Tibial nerve (tissue), 4 donors: Measurements from ENCODE around the gene ZBTB7C. TPM values are rescaled to one million over a fixed set of nuclear protein-coding genes. Genes with fewer than 3 reads are reported as not detected.

ENCODE experiments used
- DNase-seq, 2 donors: peaks; one replicate each; pipeline ENCODE4 v3.0.0-alpha.2; 2019; ENCODE audit warnings: low spot score in 2 of 2
- H3K27ac ChIP-seq, 4 donors: fragments of 200-600 bp; sonication (generic) in 3 of 4; one replicate each; pipeline ENCODE4 v1.5.1; 2017 to 2019; ENCODE audit warnings: mild to moderate bottlenecking in 1 of 4
- H3K27me3 ChIP-seq, 2 donors: fragments of 200-600 bp; sonication (generic) in 1 of 2; one replicate each; pipeline versions ENCODE4 v1.5.1 to v1.6.0; 2017 to 2019
- H3K36me3 ChIP-seq, 3 donors: fragments of 200-600 bp; sonication (generic); one replicate each; pipeline ENCODE4 v1.5.1; 2018 to 2019
- H3K4me1 ChIP-seq, 4 donors: fragments of 200-600 bp; sonication (generic) in 3 of 4; one replicate each; pipeline ENCODE4 v1.5.1; 2017 to 2019
- H3K4me3 ChIP-seq, 4 donors: fragments of 200-600 bp; sonication (generic) in 3 of 4; one replicate each; pipeline ENCODE4 v1.5.1; 2017 to 2019; ENCODE audit warnings: mild to moderate bottlenecking in 1 of 4, moderate library complexity in 1 of 4
- H3K9me3 ChIP-seq, 4 donors: fragments of 200-600 bp; sonication (generic) in 3 of 4; one replicate each; pipeline ENCODE4 v1.5.1; 2017 to 2019
- CTCF ChIP-seq, 5 experiments: fragments of 200-600 bp in 3 of 5; fragments of 450-650 bp in 2 of 5; sonication (generic) in 3 of 5; IDR thresholded peaks; one replicate each; pipeline ENCODE4 v1.5.1; 2016 to 2019; ENCODE audit warnings: antibody characterized with exemption in 5 of 5, mild to moderate bottlenecking in 3 of 5, moderate library complexity in 2 of 5
- EP300 ChIP-seq, 2 donors: sonication (generic); formaldehyde crosslinking; IDR thresholded peaks; one replicate each; pipeline ENCODE4 v1.6.1; 2017; ENCODE audit warnings: antibody characterized with exemption in 2 of 2, mild to moderate bottlenecking in 1 of 2
- POLR2A ChIP-seq, 2 donors: fragments of 450-650 bp; IDR thresholded peaks; one replicate each; pipeline ENCODE4 v1.6.1; 2017; ENCODE audit warnings: antibody characterized with exemption in 2 of 2, mild to moderate bottlenecking in 2 of 2, moderate library complexity in 2 of 2
- WGBS, 2 donors: methylation state at CpG; one replicate each; pipeline ENCODE4 v1.1.5; 2018; 5-methylcytosine and 5-hydroxymethylcytosine counted together
- total RNA-seq, 4 donors: library from RNA; depleted of rRNA; stranded (reverse); fragments of >200 nt; gene quantifications; one replicate each; pipeline ENCODE4 v1.1.0, GENCODE V29; 2016

Gene ZBTB7C
- total RNA-seq, 4 donors from 2014 or later, result 24.6 to 95.0 (median 75.3) TPM

- no peak for TF ChIP-seq EP300 (IDR thresholded peaks at IDR 0.05)
- TF ChIP-seq POLR2A (IDR thresholded peaks at IDR 0.05), result no peak
- no peak for TF ChIP-seq CTCF (IDR thresholded peaks at IDR 0.05)
- no peak for DNase-seq
- Histone ChIP-seq H3K36me3 (no peaks in the 10 kb centered on the region), H3K4me1 (peaks cover 0 to 84% (median 18%) of the 10 kb centered on the region in 4 donors), H3K27me3 (no peaks in the 10 kb centered on the region), H3K4me3 (no peak overlapping the region), H3K27ac (peak overlapping the region in 1 of 4 donors; percentile 87), H3K9me3 (no peaks in the 10 kb centered on the region)
- 48 to 61% methylated on average over 3 of the region's 3 CpGs for WGBS, 2 donors
Observed at GRCh38 chr18:48163738-48164115, 245.5 kb downstream of the ZBTB7C start.

GRCh38 chr18:48162956-48163737 lies 246.0 kb downstream of the ZBTB7C start:
- Histone ChIP-seq H3K4me3 (no peak overlapping the region), H3K36me3 (no peaks in the 10 kb centered on the region), H3K27ac (peak overlapping the region in 2 of 4 donors; percentile 87), H3K9me3 (no peaks in the 10 kb centered on the region), H3K27me3 (no peaks in the 10 kb centered on the region), H3K4me1 (peaks cover 0 to 83% (median 18%) of the 10 kb centered on the region in 4 donors)
- TF ChIP-seq EP300 (IDR thresholded peaks at IDR 0.05) (no peak), CTCF (IDR thresholded peaks at IDR 0.05) (no peak), POLR2A (IDR thresholded peaks at IDR 0.05) (no peak)
- 81 to 84% methylated on average over 5 of the region's 5 CpGs for WGBS, 2 donors
- no peak for DNase-seq

GRCh38 chr18:48161911-48162698 lies 247.1 kb downstream of the ZBTB7C start:
- Histone ChIP-seq H3K27me3 (no peaks in the 10 kb centered on the region), H3K4me3 (peak overlapping the region; percentile 45 to 61 (median 58)), H3K4me1 (peaks cover 0 to 75% (median 17%) of the 10 kb centered on the region in 4 donors), H3K36me3 (no peaks in the 10 kb centered on the region), H3K27ac (peak overlapping the region; percentile 54 to 87 (median 86)), H3K9me3 (no peaks in the 10 kb centered on the region)
- DNase-seq, result no peak
- 12 to 63% methylated on average over 3 to 21 of the region's 38 CpGs for WGBS, 2 donors
- TF ChIP-seq EP300 (IDR thresholded peaks at IDR 0.05), result no peak
- TF ChIP-seq POLR2A (IDR thresholded peaks at IDR 0.05), result no peak
- TF ChIP-seq CTCF (IDR thresholded peaks at IDR 0.05), result no peak

GRCh38 chr18:48161191-48161910 lies 247.8 kb downstream of the ZBTB7C start:
- 3 to 5% methylated on average over 17 to 23 of the region's 53 CpGs for WGBS, 2 donors
- peak overlapping the region; percentile 45 to 61 (median 58) for H3K4me3 ChIP-seq
- peaks cover 0 to 67% (median 15%) of the 10 kb centered on the region in 4 donors for H3K4me1 ChIP-seq
- TF ChIP-seq EP300 (IDR thresholded peaks at IDR 0.05), result peak in 1 of 2 donors; percentile 41
- TF ChIP-seq POLR2A (IDR thresholded peaks at IDR 0.05), result peak in 1 of 2 donors; percentile 30
- TF ChIP-seq CTCF (IDR thresholded peaks at IDR 0.05), result no peak
- peak; percentile 59 to 63 for DNase-seq
- no peaks in the 10 kb centered on the region for H3K36me3 ChIP-seq
- no peaks in the 10 kb centered on the region for H3K9me3 ChIP-seq
- peak overlapping the region; percentile 54 to 87 (median 86) for H3K27ac ChIP-seq
- no peaks in the 10 kb centered on the region for H3K27me3 ChIP-seq
